T-cell (primary cell): ENCODE data around the gene ZNF281. TPM values are rescaled to one million over a fixed set of nuclear protein-coding genes. Genes with fewer than 3 reads are reported as not detected.
A peak's percentile ranks its signal among the peaks of the same experiment; 100 is the strongest.

Source experiments
- ATAC-seq, 4 experiments: fragments of 200-7000 bp in 3 of 4; fragments of 150-1000 bp in 1 of 4; cut with Tn5 transposase; replicated peaks in 1 of 4; 1 replicate in 3 of 4; 2 replicates in 1 of 4; pipeline ENCODE4 v1.10.0; 2021; ENCODE audit warnings: moderate library complexity in 3 of 4, mild to moderate bottlenecking in 2 of 4, moderate number of reproducible peaks in 1 of 4
- CTCF ChIA-PET, 2 donors: fragments of 300-600 bp; sonication (Branson Sonifier 250); formaldehyde crosslinking; loops; one replicate each; lab custom pipeline; 2022; ENCODE audit warnings: antibody characterized with exemption in 2 of 2; lab: Charles Lee
- POLR2A ChIA-PET, 2 donors: fragments of 300-600 bp; sonication (Branson Sonifier 250); formaldehyde crosslinking; loops; one replicate each; lab custom pipeline; 2022; ENCODE audit warnings: antibody characterized with exemption in 2 of 2; lab: Charles Lee
- DNase-seq, 35 experiments: peaks; one replicate each; pipeline versions ENCODE4 v3.0.0 to v3.0.0-alpha.2; 2013 to 2023
- H3K27ac ChIP-seq: one replicate; pipeline ENCODE4 v1.5.1; 2013; ENCODE audit warnings: low read length
- H3K27me3 ChIP-seq, 2 experiments: replicated peaks in 1 of 2; 1 replicate in 1 of 2; 2 replicates in 1 of 2; pipeline versions ENCODE4 v1.6.1 to v1.7.0; 2013; ENCODE audit warnings: low read length in 1 of 2, mixed read lengths in 1 of 2; ENCODE audit not compliant: control insufficient read depth in 2 of 2, insufficient read depth in 2 of 2; ENCODE audit errors: extremely low read depth in 1 of 2
- H3K36me3 ChIP-seq, 2 donors: 1 replicate in 1 of 2; 2 replicates in 1 of 2; pipeline versions ENCODE4 v1.6.1 to v1.7.0; 2013; ENCODE audit warnings: low read length in 1 of 2; ENCODE audit not compliant: control insufficient read depth in 2 of 2, insufficient read depth in 1 of 2; ENCODE audit errors: extremely low read depth in 1 of 2
- H3K4me1 ChIP-seq, 2 experiments: 1 replicate in 1 of 2; 2 replicates in 1 of 2; pipeline versions ENCODE4 v1.6.1 to v1.7.0; 2013; ENCODE audit warnings: low read length in 2 of 2, mixed read lengths in 1 of 2; ENCODE audit not compliant: insufficient read depth in 2 of 2, control insufficient read depth in 1 of 2; ENCODE audit errors: extremely low read depth in 1 of 2
- H3K4me3 ChIP-seq, 2 donors: 1 replicate in 1 of 2; 2 replicates in 1 of 2; pipeline versions ENCODE4 v1.5.1 to v1.7.0; 2013; ENCODE audit warnings: mild to moderate bottlenecking in 2 of 2, low read length in 1 of 2, moderate library complexity in 1 of 2; ENCODE audit not compliant: control insufficient read depth in 1 of 2; ENCODE audit errors: extremely low read depth in 1 of 2
- H3K9me3 ChIP-seq: 2 replicates; pipeline ENCODE4 v1.7.0; 2013
- H3K27ac Mint-ChIP-seq, 2 donors: one replicate each; pipeline ENCODE4 v1.8.0; 2020 to 2021; ENCODE audit warnings: mild to moderate bottlenecking in 2 of 2, mixed read lengths in 2 of 2
- H3K27me3 Mint-ChIP-seq, 2 donors: one replicate each; pipeline ENCODE4 v1.8.0; 2021 to 2022; ENCODE audit warnings: mixed read lengths in 2 of 2
- H3K36me3 Mint-ChIP-seq: one replicate; pipeline ENCODE4 v1.8.0; 2021; ENCODE audit warnings: mixed read lengths
- H3K4me1 Mint-ChIP-seq, 3 donors: one replicate each; pipeline ENCODE4 v1.8.0; 2020 to 2022; ENCODE audit warnings: mixed read lengths in 3 of 3, mild to moderate bottlenecking in 1 of 3
- H3K4me3 Mint-ChIP-seq, 3 donors: one replicate each; pipeline ENCODE4 v1.8.0; 2020 to 2022; ENCODE audit warnings: mild to moderate bottlenecking in 3 of 3, mixed read lengths in 3 of 3, moderate library complexity in 3 of 3
- H3K9me3 Mint-ChIP-seq, 3 donors: one replicate each; pipeline ENCODE4 v1.8.0; 2020 to 2022; ENCODE audit warnings: mixed read lengths in 3 of 3
- WGBS: methylation state at CpG from one replicate; pipeline ENCODE4 v1.1.5; 2013; ENCODE audit warnings: missing lambda C conversion rate; ENCODE audit not compliant: insufficient coverage; 5-methylcytosine and 5-hydroxymethylcytosine counted together
- total RNA-seq, 35 experiments: library from RNA in 6 of 35; stranded (reverse) in 6 of 35; fragments of 120-200 nt in 1 of 35; gene quantifications; one replicate each; pipeline versions ENCODE4 v1.2.1 to v1.2.4 and lab custom pipeline; 2013 to 2026

ZNF281 gene
- total RNA-seq, 5 donors from 2014 or later (not counting 1 experiment from before 2014, with no cell fraction given) = 19.2 to 29.9 (median 21.4) TPM

GRCh38 chr1:200411406-200412257 lies 1.8 kb upstream of the ZNF281 start:
- ChIA-PET POLR2A (interaction anchor here in 1 of 2 donors (0.6 kb wide), 1 partner anchor 27 kb away, joined by 6 read pairs; no protein-coding TSS in a partner anchor), CTCF (interaction anchor here (0.5 to 1.2 kb wide), 3 partner anchors 9 to 743 kb away, joined by 3 to 4 read pairs (median 4); no protein-coding TSS in a partner anchor)
- H3K27me3 ChIP-seq = no peaks in the 10 kb centered on the region
- H3K36me3 ChIP-seq = no peaks in the 10 kb centered on the region
- H3K27ac ChIP-seq = no peak overlapping the region
- Mint-ChIP-seq H3K4me1 (peaks cover 39 to 41% (median 40%) of the 10 kb centered on the region in 3 donors), H3K9me3 (no peaks in the 10 kb centered on the region), H3K36me3 (peaks cover 18% of the 10 kb centered on the region), H3K27ac (peak overlapping the region in 1 of 2 donors; percentile 40), H3K4me3 (peak overlapping the region in 1 of 3 donors; percentile 28), H3K27me3 (no peaks in the 10 kb centered on the region)
- no peak overlapping the region for H3K4me3 ChIP-seq
- no peak for DNase-seq
- no peaks in the 10 kb centered on the region for H3K9me3 ChIP-seq
- ATAC-seq = no peak
- 94% methylated on average over 8 of the region's 20 CpGs for WGBS
- H3K4me1 ChIP-seq = peaks cover 19 to 25% of the 10 kb centered on the region in 2 experiments

- ChIA-PET POLR2A (interaction anchor here in 1 of 2 donors (0.6 to 0.7 kb wide), 2 partner anchors 28 to 112 kb away, joined by 3 to 6 read pairs; no protein-coding TSS in a partner anchor), CTCF (interaction anchor here (0.5 to 1.1 kb wide), 3 partner anchors 62 to 103 kb away, joined by 3 read pairs; no protein-coding TSS in a partner anchor)
- Mint-ChIP-seq H3K36me3 (peaks cover 28% of the 10 kb centered on the region), H3K9me3 (no peaks in the 10 kb centered on the region), H3K27me3 (no peaks in the 10 kb centered on the region), H3K4me3 (peak overlapping the region; percentile 95 to 99 (median 97)), H3K27ac (peak overlapping the region; percentile 96 to 97), H3K4me1 (peaks cover 49 to 52% (median 51%) of the 10 kb centered on the region in 3 donors)
- Histone ChIP-seq H3K4me1 (peaks cover 22 to 25% of the 10 kb centered on the region in 2 experiments), H3K9me3 (no peaks in the 10 kb centered on the region), H3K36me3 (no peaks in the 10 kb centered on the region), H3K27ac (peak overlapping the region; percentile 78), H3K27me3 (no peaks in the 10 kb centered on the region), H3K4me3 (peak overlapping the region; percentile 87)
- DNase-seq (peak in 2 of 35 experiments; percentile 1 to 51), ATAC-seq (no peak)
- WGBS = 5% methylated on average over 4 of the region's 8 CpGs
Observed at GRCh38 chr1:200410566-200410878, 686 bp upstream of the ZNF281 start.

- peak in 33 of 35 experiments; percentile 1 to 56 (median 26) for DNase-seq
- Histone ChIP-seq H3K4me3 (peak overlapping the region; percentile 87), H3K27ac (peak overlapping the region; percentile 78), H3K36me3 (peaks cover 0 to 2% of the 10 kb centered on the region in 2 donors), H3K4me1 (peaks cover 25 to 26% of the 10 kb centered on the region in 2 experiments), H3K9me3 (no peaks in the 10 kb centered on the region), H3K27me3 (no peaks in the 10 kb centered on the region)
- no peaks in the 10 kb centered on the region for H3K27me3 Mint-ChIP-seq
- H3K4me1 Mint-ChIP-seq = peaks cover 56 to 58% (median 56%) of the 10 kb centered on the region in 3 donors
- CTCF ChIA-PET = interaction anchor here in 1 of 2 donors (0.6 kb wide), 1 partner anchor 611 kb away, joined by 3 read pairs; no protein-coding TSS in a partner anchor
- H3K27ac Mint-ChIP-seq = peak overlapping the region; percentile 96 to 97
- POLR2A ChIA-PET = interaction anchor here in 1 of 2 donors (0.5 kb wide), 1 partner anchor 11 kb away, joined by 7 read pairs; no protein-coding TSS in a partner anchor
- peak; percentile 29 to 56 (median 51) for ATAC-seq
- H3K36me3 Mint-ChIP-seq = peaks cover 29% of the 10 kb centered on the region
- H3K4me3 Mint-ChIP-seq = peak overlapping the region; percentile 95 to 99 (median 97)
- WGBS = under 1% methylated on average over 33 of the region's 41 CpGs
- no peaks in the 10 kb centered on the region for H3K9me3 Mint-ChIP-seq
Observed at GRCh38 chr1:200409203-200409760, 554 bp downstream of the ZNF281 start.

- H3K4me3 ChIP-seq = no peak overlapping the region
- H3K9me3 ChIP-seq = no peaks in the 10 kb centered on the region
- no peak overlapping the region for H3K27ac Mint-ChIP-seq
- peaks cover 25 to 26% of the 10 kb centered on the region in 2 experiments for H3K4me1 ChIP-seq
- H3K36me3 Mint-ChIP-seq = peaks cover 38% of the 10 kb centered on the region
- no peaks in the 10 kb centered on the region for H3K27me3 ChIP-seq
- peak overlapping the region; percentile 7 to 60 (median 25) for H3K4me3 Mint-ChIP-seq
- POLR2A ChIA-PET = interaction anchor here in 1 of 2 donors (0.6 kb wide), 1 partner anchor 8 kb away, joined by 3 read pairs; no protein-coding TSS in a partner anchor
- no peak for ATAC-seq
- H3K4me1 Mint-ChIP-seq = peaks cover 71 to 82% (median 75%) of the 10 kb centered on the region in 3 donors
- WGBS = no CpG with 5 or more reads among the region's 8 CpGs
- H3K27ac ChIP-seq = no peak overlapping the region
- H3K27me3 Mint-ChIP-seq = no peaks in the 10 kb centered on the region
- no peak for DNase-seq
- H3K36me3 ChIP-seq = peaks cover 0 to 2% of the 10 kb centered on the region in 2 donors
- no peaks in the 10 kb centered on the region for H3K9me3 Mint-ChIP-seq
- CTCF ChIA-PET = interaction anchor here in 1 of 2 donors (0.7 kb wide), 1 partner anchor 717 kb away, joined by 3 read pairs; no protein-coding TSS in a partner anchor
Observed at GRCh38 chr1:200406161-200406797, 3.6 kb downstream of the ZNF281 start.

GRCh38 chr1:200405264-200405663 lies 4.6 kb downstream of the ZNF281 start:
- ATAC-seq (no peak), DNase-seq (no peak)
- H3K27ac ChIP-seq = no peak overlapping the region
- H3K36me3 Mint-ChIP-seq = peaks cover 38% of the 10 kb centered on the region
- peaks cover 71 to 81% (median 71%) of the 10 kb centered on the region in 3 donors for H3K4me1 Mint-ChIP-seq
- no peaks in the 10 kb centered on the region for H3K27me3 ChIP-seq
- WGBS = no CpG with 5 or more reads among the region's 2 CpGs
- H3K9me3 Mint-ChIP-seq = no peaks in the 10 kb centered on the region
- ChIA-PET CTCF (no interaction called here), POLR2A (no interaction called here)
- no peaks in the 10 kb centered on the region for H3K9me3 ChIP-seq
- no peak overlapping the region for H3K27ac Mint-ChIP-seq
- H3K27me3 Mint-ChIP-seq = no peaks in the 10 kb centered on the region
- H3K4me3 ChIP-seq = no peak overlapping the region
- H3K4me3 Mint-ChIP-seq = peak overlapping the region in 2 of 3 donors; percentile 14 to 60
- peaks cover 0 to 2% of the 10 kb centered on the region in 2 donors for H3K36me3 ChIP-seq
- H3K4me1 ChIP-seq = peaks cover 19 to 20% of the 10 kb centered on the region in 2 experiments
